SK-N-SH treated with all-trans-retinoic acid at 6 μM for 48 hours (cell line): ENCODE measurements around the gene WASF3.

Source experiments
- ATAC-seq: fragments of 200-7000 bp; cut with Tn5 transposase; 3 replicates; pipeline ENCODE4 v1.9.1; 2020; ENCODE audit warnings: mild to moderate bottlenecking, moderate library complexity
- ARNTL ChIP-seq: fragments of 450-650 bp; formaldehyde crosslinking; IDR thresholded peaks from 2 replicates; pipeline ENCODE4 v1.5.0; 2020; ENCODE audit warnings: low read depth, mild to moderate bottlenecking, moderate library complexity, borderline replicate concordance
- BACH2 ChIP-seq: fragments of 250-450 bp; sonication (Bioruptor Pico); IDR thresholded peaks from 2 replicates; pipeline ENCODE4 v1.9.0; 2021; ENCODE audit warnings: mild to moderate bottlenecking, borderline replicate concordance
- CSDC2 ChIP-seq: fragments of 250-450 bp; sonication (Bioruptor Pico); IDR thresholded peaks from 2 replicates; pipeline ENCODE4 v1.5.0; 2020; ENCODE audit warnings: mild to moderate bottlenecking, moderate library complexity
- GLIS3 ChIP-seq: fragments of 250-450 bp; sonication (Bioruptor Pico); IDR thresholded peaks from 2 replicates; pipeline ENCODE4 v1.5.0; 2020; ENCODE audit warnings: mild to moderate bottlenecking, moderate library complexity
- ISL1 ChIP-seq: fragments of 250-450 bp; sonication (Bioruptor Pico); IDR thresholded peaks from 2 replicates; pipeline ENCODE4 v2.1.2; 2022; ENCODE audit warnings: mild to moderate bottlenecking, moderate library complexity
- PPARA ChIP-seq: fragments of 250-450 bp; sonication (Bioruptor Pico); IDR thresholded peaks from 2 replicates; pipeline ENCODE4 v1.5.0; 2020; ENCODE audit warnings: mild to moderate bottlenecking, borderline replicate concordance
- RARB ChIP-seq: fragments of 250-450 bp; sonication (Bioruptor Pico); IDR thresholded peaks from 2 replicates; pipeline ENCODE4 v1.8.0; 2021; ENCODE audit warnings: mild to moderate bottlenecking, moderate library complexity
- SNAI2 ChIP-seq: fragments of 250-450 bp; sonication (Bioruptor Pico); IDR thresholded peaks from 2 replicates; pipeline ENCODE4 v1.5.0; 2020; ENCODE audit warnings: mild to moderate bottlenecking, moderate library complexity
- TCF4 ChIP-seq: fragments of 250-450 bp; sonication (Bioruptor Pico); IDR thresholded peaks from 2 replicates; pipeline ENCODE4 v1.8.0; 2021; ENCODE audit warnings: mild to moderate bottlenecking, moderate library complexity, borderline replicate concordance
- TOX ChIP-seq: fragments of 250-450 bp; sonication (Bioruptor Pico); IDR thresholded peaks from 2 replicates; pipeline ENCODE4 v1.8.0; 2021; ENCODE audit warnings: mild to moderate bottlenecking, moderate library complexity, borderline replicate concordance
- ZC3H10 ChIP-seq: fragments of 250-450 bp; sonication (Bioruptor Pico); IDR thresholded peaks from 2 replicates; pipeline ENCODE4 v1.5.1; 2021; ENCODE audit warnings: mild to moderate bottlenecking, moderate library complexity
- ZFP3 ChIP-seq: fragments of 250-450 bp; sonication (Bioruptor Pico); IDR thresholded peaks from 2 replicates; pipeline ENCODE4 v1.5.0; 2020; ENCODE audit warnings: mild to moderate bottlenecking, moderate library complexity
- ZNF70 ChIP-seq: fragments of 450-650 bp; formaldehyde crosslinking; IDR thresholded peaks from 2 replicates; pipeline ENCODE4 v1.5.0; 2020; ENCODE audit warnings: mild to moderate bottlenecking, moderate library complexity
- ZNF8 ChIP-seq: fragments of 450-650 bp; formaldehyde crosslinking; IDR thresholded peaks from 2 replicates; pipeline ENCODE4 v1.5.0; 2020; ENCODE audit warnings: mild to moderate bottlenecking, moderate library complexity
- TF ChIP-seq, protein P1 (sequence below): fragments of 250-450 bp; sonication (Bioruptor Pico); IDR thresholded peaks from 2 replicates; pipeline ENCODE4 v1.5.1; 2021; ENCODE audit warnings: mild to moderate bottlenecking, moderate library complexity
- TF ChIP-seq, protein P2 (sequence below): fragments of 250-450 bp; sonication (Bioruptor Pico); IDR thresholded peaks from 2 replicates; pipeline ENCODE4 v1.8.0; 2020; ENCODE audit warnings: mild to moderate bottlenecking, moderate library complexity, borderline replicate concordance
- TF ChIP-seq, protein P3 (sequence below): fragments of 250-450 bp; sonication (Bioruptor Pico); IDR thresholded peaks from 2 replicates; pipeline ENCODE4 v1.8.0; 2021; ENCODE audit warnings: low read depth, mild to moderate bottlenecking, moderate library complexity, borderline replicate concordance
- TF ChIP-seq, protein P4 (sequence below): fragments of 250-450 bp; sonication (Bioruptor Pico); IDR thresholded peaks from 2 replicates; pipeline ENCODE4 v1.5.0; 2020; ENCODE audit warnings: mild to moderate bottlenecking, moderate library complexity

The WASF3 gene

DNA sequence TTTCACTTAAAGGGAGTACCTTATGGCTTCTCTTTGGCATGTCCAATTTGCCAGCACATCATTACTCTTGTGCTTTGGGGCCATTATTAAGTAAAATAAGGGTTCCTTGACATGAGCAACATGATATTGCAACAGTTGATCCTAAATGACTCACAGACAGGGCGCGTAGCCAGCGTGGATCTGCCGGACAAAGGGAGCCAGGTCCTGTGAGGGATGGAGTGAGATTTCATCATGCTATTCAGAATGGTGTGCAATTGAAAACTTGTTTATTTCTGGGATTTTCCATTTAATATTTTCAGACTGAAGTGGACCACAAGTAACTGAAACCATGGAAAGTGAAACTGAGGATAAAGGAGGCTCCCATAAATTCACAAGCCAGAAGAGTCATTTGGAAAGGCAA lies 48.6 kb upstream of the WASF3 start (continued):
- TF ChIP-seq, protein P1, sequence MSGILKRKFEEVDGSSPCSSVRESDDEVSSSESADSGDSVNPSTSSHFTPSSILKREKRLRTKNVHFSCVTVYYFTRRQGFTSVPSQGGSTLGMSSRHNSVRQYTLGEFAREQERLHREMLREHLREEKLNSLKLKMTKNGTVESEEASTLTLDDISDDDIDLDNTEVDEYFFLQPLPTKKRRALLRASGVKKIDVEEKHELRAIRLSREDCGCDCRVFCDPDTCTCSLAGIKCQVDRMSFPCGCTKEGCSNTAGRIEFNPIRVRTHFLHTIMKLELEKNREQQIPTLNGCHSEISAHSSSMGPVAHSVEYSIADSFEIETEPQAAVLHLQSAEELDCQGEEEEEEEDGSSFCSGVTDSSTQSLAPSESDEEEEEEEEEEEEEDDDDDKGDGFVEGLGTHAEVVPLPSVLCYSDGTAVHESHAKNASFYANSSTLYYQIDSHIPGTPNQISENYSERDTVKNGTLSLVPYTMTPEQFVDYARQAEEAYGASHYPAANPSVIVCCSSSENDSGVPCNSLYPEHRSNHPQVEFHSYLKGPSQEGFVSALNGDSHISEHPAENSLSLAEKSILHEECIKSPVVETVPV, result no peak

DNA sequence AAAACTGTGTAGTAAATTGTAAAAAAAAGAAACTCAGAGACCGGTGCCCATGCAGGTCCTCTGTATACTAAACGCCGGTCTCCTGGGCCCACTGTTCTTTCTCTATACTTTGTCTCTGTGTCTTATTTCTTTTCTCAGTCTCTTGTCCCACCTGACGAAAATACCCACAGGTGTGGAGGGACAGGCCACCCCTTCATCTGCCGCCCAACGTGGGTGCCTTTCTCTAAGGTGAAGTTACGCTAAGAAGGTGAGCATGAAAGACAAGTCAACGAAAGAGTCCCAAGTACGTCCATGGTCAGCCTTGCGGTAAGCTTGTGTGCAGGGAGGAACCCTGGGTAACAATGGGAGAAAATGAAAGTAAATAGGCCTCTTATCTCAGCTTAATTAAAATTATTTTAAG lies 48.0 kb upstream of the WASF3 start:
- ATAC-seq, result no peak
- TF ChIP-seq, protein P2, sequence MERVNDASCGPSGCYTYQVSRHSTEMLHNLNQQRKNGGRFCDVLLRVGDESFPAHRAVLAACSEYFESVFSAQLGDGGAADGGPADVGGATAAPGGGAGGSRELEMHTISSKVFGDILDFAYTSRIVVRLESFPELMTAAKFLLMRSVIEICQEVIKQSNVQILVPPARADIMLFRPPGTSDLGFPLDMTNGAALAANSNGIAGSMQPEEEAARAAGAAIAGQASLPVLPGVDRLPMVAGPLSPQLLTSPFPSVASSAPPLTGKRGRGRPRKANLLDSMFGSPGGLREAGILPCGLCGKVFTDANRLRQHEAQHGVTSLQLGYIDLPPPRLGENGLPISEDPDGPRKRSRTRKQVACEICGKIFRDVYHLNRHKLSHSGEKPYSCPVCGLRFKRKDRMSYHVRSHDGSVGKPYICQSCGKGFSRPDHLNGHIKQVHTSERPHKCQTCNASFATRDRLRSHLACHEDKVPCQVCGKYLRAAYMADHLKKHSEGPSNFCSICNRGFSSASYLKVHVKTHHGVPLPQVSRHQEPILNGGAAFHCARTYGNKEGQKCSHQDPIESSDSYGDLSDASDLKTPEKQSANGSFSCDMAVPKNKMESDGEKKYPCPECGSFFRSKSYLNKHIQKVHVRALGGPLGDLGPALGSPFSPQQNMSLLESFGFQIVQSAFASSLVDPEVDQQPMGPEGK (CRISPR knock-in tag), result no peak
- TF ChIP-seq ARNTL (CRISPR knock-in tag), result no peak
- TF ChIP-seq ZC3H10, result no peak
- no peak for TF ChIP-seq BACH2 (CRISPR knock-in tag)
- TF ChIP-seq PPARA, result no peak

DNA sequence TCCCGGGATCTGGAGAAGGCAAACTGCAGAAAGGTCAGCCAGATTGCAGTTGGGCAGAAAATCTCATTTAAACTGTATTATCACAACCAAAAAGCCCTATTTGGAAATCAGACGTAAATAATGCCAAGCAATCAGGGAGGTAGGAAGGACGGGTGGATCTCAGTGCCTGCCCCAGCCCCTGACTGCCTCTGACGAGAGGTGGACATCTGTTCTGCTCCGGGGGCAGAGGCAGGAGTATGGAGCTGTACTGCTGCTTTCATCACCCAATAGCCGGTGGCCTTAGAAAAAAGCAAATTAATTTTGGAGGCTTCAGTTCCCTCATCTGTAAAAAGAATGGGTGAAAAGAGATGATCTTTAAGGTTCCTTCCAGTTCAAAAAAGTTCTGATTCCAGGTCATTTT lies 43.6 kb upstream of the WASF3 start:
- TF ChIP-seq CSDC2 (CRISPR knock-in tag) (no peak), SNAI2 (CRISPR knock-in tag) (no peak), ZNF8 (CRISPR knock-in tag) (no peak), ARNTL (CRISPR knock-in tag) (no peak), TOX (CRISPR knock-in tag) (no peak), BACH2 (CRISPR knock-in tag) (no peak)
- TF ChIP-seq, protein P3, sequence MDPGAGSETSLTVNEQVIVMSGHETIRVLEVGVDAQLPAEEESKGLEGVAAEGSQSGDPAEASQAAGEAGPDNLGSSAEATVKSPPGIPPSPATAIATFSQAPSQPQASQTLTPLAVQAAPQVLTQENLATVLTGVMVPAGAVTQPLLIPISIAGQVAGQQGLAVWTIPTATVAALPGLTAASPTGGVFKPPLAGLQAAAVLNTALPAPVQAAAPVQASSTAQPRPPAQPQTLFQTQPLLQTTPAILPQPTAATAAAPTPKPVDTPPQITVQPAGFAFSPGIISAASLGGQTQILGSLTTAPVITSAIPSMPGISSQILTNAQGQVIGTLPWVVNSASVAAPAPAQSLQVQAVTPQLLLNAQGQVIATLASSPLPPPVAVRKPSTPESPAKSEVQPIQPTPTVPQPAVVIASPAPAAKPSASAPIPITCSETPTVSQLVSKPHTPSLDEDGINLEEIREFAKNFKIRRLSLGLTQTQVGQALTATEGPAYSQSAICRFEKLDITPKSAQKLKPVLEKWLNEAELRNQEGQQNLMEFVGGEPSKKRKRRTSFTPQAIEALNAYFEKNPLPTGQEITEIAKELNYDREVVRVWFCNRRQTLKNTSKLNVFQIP (CRISPR knock-in tag), result no peak
- TF ChIP-seq, protein P2 (CRISPR knock-in tag), result no peak
- TF ChIP-seq, protein P4, sequence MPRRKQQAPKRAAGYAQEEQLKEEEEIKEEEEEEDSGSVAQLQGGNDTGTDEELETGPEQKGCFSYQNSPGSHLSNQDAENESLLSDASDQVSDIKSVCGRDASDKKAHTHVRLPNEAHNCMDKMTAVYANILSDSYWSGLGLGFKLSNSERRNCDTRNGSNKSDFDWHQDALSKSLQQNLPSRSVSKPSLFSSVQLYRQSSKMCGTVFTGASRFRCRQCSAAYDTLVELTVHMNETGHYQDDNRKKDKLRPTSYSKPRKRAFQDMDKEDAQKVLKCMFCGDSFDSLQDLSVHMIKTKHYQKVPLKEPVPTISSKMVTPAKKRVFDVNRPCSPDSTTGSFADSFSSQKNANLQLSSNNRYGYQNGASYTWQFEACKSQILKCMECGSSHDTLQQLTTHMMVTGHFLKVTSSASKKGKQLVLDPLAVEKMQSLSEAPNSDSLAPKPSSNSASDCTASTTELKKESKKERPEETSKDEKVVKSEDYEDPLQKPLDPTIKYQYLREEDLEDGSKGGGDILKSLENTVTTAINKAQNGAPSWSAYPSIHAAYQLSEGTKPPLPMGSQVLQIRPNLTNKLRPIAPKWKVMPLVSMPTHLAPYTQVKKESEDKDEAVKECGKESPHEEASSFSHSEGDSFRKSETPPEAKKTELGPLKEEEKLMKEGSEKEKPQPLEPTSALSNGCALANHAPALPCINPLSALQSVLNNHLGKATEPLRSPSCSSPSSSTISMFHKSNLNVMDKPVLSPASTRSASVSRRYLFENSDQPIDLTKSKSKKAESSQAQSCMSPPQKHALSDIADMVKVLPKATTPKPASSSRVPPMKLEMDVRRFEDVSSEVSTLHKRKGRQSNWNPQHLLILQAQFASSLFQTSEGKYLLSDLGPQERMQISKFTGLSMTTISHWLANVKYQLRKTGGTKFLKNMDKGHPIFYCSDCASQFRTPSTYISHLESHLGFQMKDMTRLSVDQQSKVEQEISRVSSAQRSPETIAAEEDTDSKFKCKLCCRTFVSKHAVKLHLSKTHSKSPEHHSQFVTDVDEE, result no peak
- no peak for ATAC-seq

DNA sequence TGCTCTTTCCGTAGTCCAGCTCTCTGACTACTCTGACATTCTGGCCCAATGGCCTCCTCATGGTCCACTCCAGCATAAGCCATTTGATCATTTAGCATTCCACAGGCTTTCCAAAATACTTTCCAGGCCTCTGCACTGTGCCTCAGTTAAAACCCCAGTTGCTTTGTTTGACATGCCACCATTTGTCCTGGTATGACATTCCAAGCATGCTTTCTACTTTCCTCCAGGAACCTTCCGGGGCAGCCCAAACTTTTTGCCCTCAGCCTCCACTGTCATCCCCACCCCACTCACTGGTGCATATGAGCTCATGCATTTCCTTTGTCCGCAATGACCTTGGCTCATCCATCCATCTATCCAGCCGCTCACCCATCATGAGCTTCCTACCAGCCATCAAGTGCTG lies 41.8 kb upstream of the WASF3 start:
- TF ChIP-seq ZC3H10 (no peak), TOX (CRISPR knock-in tag) (no peak), ZNF8 (CRISPR knock-in tag) (no peak), ISL1 (no peak), SNAI2 (CRISPR knock-in tag) (no peak), PPARA (no peak)
- TF ChIP-seq, protein P2 (CRISPR knock-in tag), result no peak
- no peak for ATAC-seq

DNA sequence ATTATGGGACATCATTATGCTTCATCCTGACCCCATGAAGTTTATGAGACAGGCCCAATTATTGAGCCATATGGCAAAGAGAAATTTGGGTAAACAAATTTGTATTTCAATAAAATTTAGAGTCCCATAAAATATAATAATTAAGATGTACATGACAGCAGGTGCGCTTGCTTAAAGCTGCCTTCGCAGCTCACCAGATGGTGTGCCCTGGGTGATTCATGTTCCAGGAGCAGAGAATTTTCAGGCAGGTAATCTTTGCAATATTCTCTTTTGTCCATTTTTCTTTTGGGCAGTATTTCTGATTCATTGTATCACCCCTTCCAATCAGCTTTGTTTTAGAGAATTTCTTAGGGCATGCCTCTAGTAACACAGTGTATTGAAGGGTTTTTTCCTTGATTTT lies 39.5 kb upstream of the WASF3 start:
- ATAC-seq, result no peak
- TF ChIP-seq SNAI2 (CRISPR knock-in tag) (no peak), TOX (CRISPR knock-in tag) (no peak), GLIS3 (CRISPR knock-in tag) (no peak), TCF4 (CRISPR knock-in tag) (no peak), ZC3H10 (no peak), ZNF70 (CRISPR knock-in tag) (no peak), RARB (CRISPR knock-in tag) (no peak), ZFP3 (CRISPR knock-in tag) (no peak)
- TF ChIP-seq, protein P4, result no peak
